ENCODE measurements around the gene SPATA3. TPM values are rescaled to one million over a fixed set of nuclear protein-coding genes. Genes with fewer than 3 reads are reported as not detected.

SPATA3 gene
- polyA plus RNA-seq, 3 donors = not detected

DNA sequence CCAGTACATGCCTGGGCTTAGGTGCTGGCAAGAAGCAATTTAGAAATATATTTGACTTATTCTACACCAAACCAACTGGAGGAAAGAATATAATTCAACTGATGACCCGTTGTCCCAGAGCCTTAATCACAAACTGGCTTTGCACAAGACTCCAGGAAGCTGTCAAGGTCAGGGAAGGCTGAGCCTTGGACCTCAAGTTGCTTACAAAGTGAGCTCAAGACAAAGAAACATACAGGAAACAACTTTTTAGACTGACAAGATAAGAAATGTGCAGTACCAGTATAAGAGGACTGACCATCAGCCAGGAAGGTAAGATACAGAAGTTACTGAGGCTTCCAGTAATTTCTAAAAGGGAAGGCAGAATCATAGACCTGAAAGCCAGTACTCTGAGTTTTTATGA lies 35.9 kb upstream of the SPATA3 start:
- H3K27ac ChIP-seq (ENCODE audit: low read depth in 1 of 2, low read length in 2 of 2) = no peak overlapping the region
- H3K9ac ChIP-seq (ENCODE audit: insufficient read depth, low read length, poor library complexity, severe bottlenecking) = no peak overlapping the region
- peaks cover 14% of the 10 kb centered on the region for H3K4me1 Mint-ChIP-seq
- H3K4me2 ChIP-seq (replicated peaks; ENCODE audit: extremely low read depth, low read length, poor library complexity, severe bottlenecking) = no peak overlapping the region
- H3K9me3 Mint-ChIP-seq = peaks cover 0 to 12% (median 4%) of the 10 kb centered on the region in 7 donors
- no CpG with 5 or more reads among the region's 1 CpG for WGBS (ENCODE audit: insufficient coverage)
- no peak overlapping the region for H2AFZ ChIP-seq (ENCODE audit: insufficient read depth, low read depth, low read length, poor library complexity, severe bottlenecking)
- peaks cover 0 to 5% of the 10 kb centered on the region in 2 donors for H3K9me3 ChIP-seq (replicated peaks in 1 of 2; ENCODE audit: control insufficient read depth in 1 of 2, insufficient read depth in 1 of 2, low read length in 2 of 2)
- H3K79me2 ChIP-seq (ENCODE audit: insufficient read depth, low read length) = no peaks in the 10 kb centered on the region
- H3K36me3 ChIP-seq (replicated peaks in 1 of 2; ENCODE audit: control insufficient read depth in 1 of 2, insufficient read depth in 2 of 2, low read length in 2 of 2) = no peaks in the 10 kb centered on the region
- H3K4me3 Mint-ChIP-seq = no peak overlapping the region
- H3K36me3 Mint-ChIP-seq = peaks cover 0 to 9% of the 10 kb centered on the region in 2 donors
- TF ChIP-seq, protein P1, sequence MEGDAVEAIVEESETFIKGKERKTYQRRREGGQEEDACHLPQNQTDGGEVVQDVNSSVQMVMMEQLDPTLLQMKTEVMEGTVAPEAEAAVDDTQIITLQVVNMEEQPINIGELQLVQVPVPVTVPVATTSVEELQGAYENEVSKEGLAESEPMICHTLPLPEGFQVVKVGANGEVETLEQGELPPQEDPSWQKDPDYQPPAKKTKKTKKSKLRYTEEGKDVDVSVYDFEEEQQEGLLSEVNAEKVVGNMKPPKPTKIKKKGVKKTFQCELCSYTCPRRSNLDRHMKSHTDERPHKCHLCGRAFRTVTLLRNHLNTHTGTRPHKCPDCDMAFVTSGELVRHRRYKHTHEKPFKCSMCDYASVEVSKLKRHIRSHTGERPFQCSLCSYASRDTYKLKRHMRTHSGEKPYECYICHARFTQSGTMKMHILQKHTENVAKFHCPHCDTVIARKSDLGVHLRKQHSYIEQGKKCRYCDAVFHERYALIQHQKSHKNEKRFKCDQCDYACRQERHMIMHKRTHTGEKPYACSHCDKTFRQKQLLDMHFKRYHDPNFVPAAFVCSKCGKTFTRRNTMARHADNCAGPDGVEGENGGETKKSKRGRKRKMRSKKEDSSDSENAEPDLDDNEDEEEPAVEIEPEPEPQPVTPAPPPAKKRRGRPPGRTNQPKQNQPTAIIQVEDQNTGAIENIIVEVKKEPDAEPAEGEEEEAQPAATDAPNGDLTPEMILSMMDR (IDR thresholded peaks at IDR 0.05) = no peak
- no peak overlapping the region for H3K4me3 ChIP-seq (replicated peaks in 1 of 3; ENCODE audit: low read depth in 2 of 3, low read length in 3 of 3)
- DNase-seq = no peak
- H3K4me1 ChIP-seq (ENCODE audit: control insufficient read depth in 1 of 2, insufficient read depth in 2 of 2, low read length in 2 of 2) = peaks cover 9 to 12% of the 10 kb centered on the region in 2 donors
- peaks cover 33 to 40% (median 36%) of the 10 kb centered on the region in 3 donors for H3K27me3 Mint-ChIP-seq (ENCODE audit: low read depth in 3 of 3)
- no peak overlapping the region for H3K27ac Mint-ChIP-seq
- intact Hi-C loops (cut with micrococcal nuclease) = no loop called here
- peaks cover 22 to 25% of the 10 kb centered on the region in 2 donors for H3K27me3 ChIP-seq (ENCODE audit: control insufficient read depth in 2 of 2, insufficient read depth in 2 of 2, low read length in 2 of 2)
- H4K20me1 ChIP-seq (ENCODE audit: insufficient read depth, low read length) = no peaks in the 10 kb centered on the region

DNA sequence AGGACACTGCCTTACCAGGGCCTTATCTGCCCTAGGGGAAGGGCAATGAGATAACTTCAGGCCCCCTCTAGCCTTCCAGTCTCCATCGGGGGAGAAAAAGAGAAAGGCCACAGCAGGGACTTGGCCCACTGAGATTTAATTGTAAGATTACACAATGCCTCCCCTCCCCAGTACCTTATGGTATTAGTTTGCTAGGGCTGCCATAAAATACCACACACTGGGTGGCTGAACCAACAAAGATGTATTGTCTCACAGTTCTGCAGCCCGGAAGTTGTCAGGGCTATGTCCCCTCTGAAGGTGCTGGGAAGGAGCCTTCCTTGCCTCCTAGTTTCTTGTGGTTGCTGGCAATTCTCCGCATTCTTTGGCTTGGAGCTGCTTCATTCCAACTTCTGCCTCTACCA lies 34.8 kb upstream of the SPATA3 start:
- H3K27ac Mint-ChIP-seq = no peak overlapping the region
- no peaks in the 10 kb centered on the region for H3K36me3 ChIP-seq (replicated peaks in 1 of 2; ENCODE audit: control insufficient read depth in 1 of 2, insufficient read depth in 2 of 2, low read length in 2 of 2)
- no peak overlapping the region for H3K4me2 ChIP-seq (replicated peaks; ENCODE audit: extremely low read depth, low read length, poor library complexity, severe bottlenecking)
- no peak overlapping the region for H2AFZ ChIP-seq (ENCODE audit: insufficient read depth, low read depth, low read length, poor library complexity, severe bottlenecking)
- H3K4me1 Mint-ChIP-seq = peaks cover 14% of the 10 kb centered on the region
- H4K20me1 ChIP-seq (ENCODE audit: insufficient read depth, low read length) = no peaks in the 10 kb centered on the region
- H3K27me3 Mint-ChIP-seq (ENCODE audit: low read depth in 3 of 3) = peaks cover 29 to 34% (median 30%) of the 10 kb centered on the region in 3 donors
- no peak overlapping the region for H3K4me3 ChIP-seq (replicated peaks in 1 of 3; ENCODE audit: low read depth in 2 of 3, low read length in 3 of 3)
- DNase-seq = no peak
- no peak overlapping the region for H3K4me3 Mint-ChIP-seq
- H3K9ac ChIP-seq (ENCODE audit: insufficient read depth, low read length, poor library complexity, severe bottlenecking) = no peak overlapping the region
- peaks cover 9 to 12% of the 10 kb centered on the region in 2 donors for H3K4me1 ChIP-seq (ENCODE audit: control insufficient read depth in 1 of 2, insufficient read depth in 2 of 2, low read length in 2 of 2)
- 0% methylated on average over 1 of the region's 3 CpGs for WGBS (ENCODE audit: insufficient coverage)
- peaks cover 22 to 25% of the 10 kb centered on the region in 2 donors for H3K27me3 ChIP-seq (ENCODE audit: control insufficient read depth in 2 of 2, insufficient read depth in 2 of 2, low read length in 2 of 2)
- peaks cover 0 to 11% (median 4%) of the 10 kb centered on the region in 7 donors for H3K9me3 Mint-ChIP-seq
- intact Hi-C loops (cut with micrococcal nuclease) = no loop called here
- H3K27ac ChIP-seq (ENCODE audit: low read depth in 1 of 2, low read length in 2 of 2) = no peak overlapping the region
- H3K79me2 ChIP-seq (ENCODE audit: insufficient read depth, low read length) = no peaks in the 10 kb centered on the region
- peaks cover 0 to 9% of the 10 kb centered on the region in 2 donors for H3K36me3 Mint-ChIP-seq
- peaks cover 0 to 5% of the 10 kb centered on the region in 2 donors for H3K9me3 ChIP-seq (replicated peaks in 1 of 2; ENCODE audit: control insufficient read depth in 1 of 2, insufficient read depth in 1 of 2, low read length in 2 of 2)
- TF ChIP-seq, protein P1 (IDR thresholded peaks at IDR 0.05) = no peak

Measured in CD14-positive monocyte (primary cell).